ENCODE results near the gene D2HGDH.
"Not testable (repeated sequence)": the region's sequence is repeated elsewhere in the genome, so short reads cannot be mapped to it uniquely, and the experiment has no call there.

The D2HGDH gene

DNA sequence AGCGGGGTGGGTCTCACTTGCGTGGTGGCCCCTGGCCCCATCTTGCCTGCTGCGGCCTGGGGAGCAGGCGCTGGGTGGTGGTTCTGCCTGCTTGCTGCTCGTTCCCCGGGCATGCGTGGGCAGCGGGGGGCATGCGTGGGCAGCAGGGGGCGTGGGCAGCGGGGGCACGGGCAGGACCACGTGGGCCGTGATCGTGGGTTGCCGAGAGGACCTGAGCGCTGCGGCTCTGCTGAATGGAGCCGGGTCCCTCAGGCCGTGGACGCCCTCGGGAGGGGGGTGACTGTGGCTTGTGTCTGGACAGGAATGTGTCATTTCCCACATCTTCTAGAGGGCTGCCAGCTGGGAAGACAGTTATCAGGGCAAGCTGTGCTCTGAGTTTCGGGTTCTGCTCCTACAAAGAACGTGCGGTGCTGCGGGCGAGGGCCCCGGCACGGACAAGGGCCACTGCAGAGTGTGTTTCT, 33.9 kb downstream of the D2HGDH start:
- H3K4me3 ChIP-seq (ENCODE audit: low read depth, low read length) = no peak overlapping the region

GRCh38 chr2:241768850-241769249, 34.4 kb downstream of the D2HGDH start:
- H3K4me3 ChIP-seq (ENCODE audit: low read depth, low read length) = no peak overlapping the region

GRCh38 chr2:241769819-241770184, 35.4 kb downstream of the D2HGDH start:
- no peak overlapping the region for H3K4me3 ChIP-seq (ENCODE audit: low read depth, low read length)

GRCh38 chr2:241770185-241770935, 35.9 kb downstream of the D2HGDH start:
- no peak overlapping the region for H3K4me3 ChIP-seq (ENCODE audit: low read depth, low read length)

GRCh38 chr2:241770936-241771285, 36.5 kb downstream of the D2HGDH start:
- H3K4me3 ChIP-seq (ENCODE audit: low read depth, low read length) = no peak overlapping the region

GRCh38 chr2:241771286-241772062, 37.0 kb downstream of the D2HGDH start:
- H3K4me3 ChIP-seq (ENCODE audit: low read depth, low read length) = no peak overlapping the region

- no peak overlapping the region for H3K4me3 ChIP-seq (ENCODE audit: low read depth, low read length)
These were observed 37.7 kb downstream of the D2HGDH start for GRCh38 chr2:241772063-241772499.

DNA sequence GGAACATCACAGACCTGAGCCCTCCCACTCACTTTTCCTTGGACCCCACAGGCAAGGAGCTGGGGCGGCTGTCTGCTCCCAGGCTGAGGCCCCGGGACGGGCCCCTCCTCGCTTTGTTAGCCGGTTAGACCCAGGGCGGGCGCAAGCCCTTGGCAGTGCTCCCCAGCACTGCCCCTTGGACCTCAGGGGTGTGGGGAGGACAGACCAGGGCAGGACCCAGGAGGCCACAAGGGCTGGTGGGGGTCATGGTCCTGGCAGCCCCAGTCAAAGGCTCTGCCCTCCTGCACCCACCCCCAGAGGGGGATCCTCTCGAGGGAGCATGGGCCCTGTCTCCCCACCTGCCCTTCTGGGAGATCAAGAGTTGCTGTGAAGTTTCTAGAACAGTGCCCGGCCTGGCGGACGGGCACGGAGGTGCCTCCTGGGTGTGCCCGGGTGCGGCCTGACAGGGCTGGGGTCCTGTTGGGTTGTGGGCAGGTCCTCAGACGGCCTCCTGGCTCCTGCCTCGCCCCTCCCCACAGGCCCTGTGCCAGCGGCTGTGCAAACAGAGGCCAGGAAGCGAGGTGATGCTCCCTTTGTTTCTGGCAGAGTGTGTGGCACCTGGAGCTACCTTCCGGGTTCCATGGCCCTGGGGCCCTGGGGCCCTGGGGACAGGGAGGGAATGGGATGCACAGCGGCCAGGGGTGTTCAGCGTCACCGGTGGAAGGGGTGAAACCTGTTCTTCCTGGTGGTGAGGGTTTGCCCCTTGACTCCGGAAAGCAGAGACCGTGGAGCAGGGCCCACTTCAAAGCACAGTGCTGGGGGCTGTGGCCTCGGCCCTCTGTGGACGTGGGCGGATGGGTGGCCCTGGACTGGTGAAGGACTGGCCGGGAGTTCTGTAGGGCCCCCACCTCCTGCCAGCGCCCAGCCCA, 39.3 kb downstream of the D2HGDH start:
- H3K4me3 ChIP-seq (ENCODE audit: low read depth, low read length) = no peak overlapping the region

GRCh38 chr2:241774419-241775222, 40.2 kb downstream of the D2HGDH start:
- no peak overlapping the region for H3K4me3 ChIP-seq (ENCODE audit: low read depth, low read length)

DNA sequence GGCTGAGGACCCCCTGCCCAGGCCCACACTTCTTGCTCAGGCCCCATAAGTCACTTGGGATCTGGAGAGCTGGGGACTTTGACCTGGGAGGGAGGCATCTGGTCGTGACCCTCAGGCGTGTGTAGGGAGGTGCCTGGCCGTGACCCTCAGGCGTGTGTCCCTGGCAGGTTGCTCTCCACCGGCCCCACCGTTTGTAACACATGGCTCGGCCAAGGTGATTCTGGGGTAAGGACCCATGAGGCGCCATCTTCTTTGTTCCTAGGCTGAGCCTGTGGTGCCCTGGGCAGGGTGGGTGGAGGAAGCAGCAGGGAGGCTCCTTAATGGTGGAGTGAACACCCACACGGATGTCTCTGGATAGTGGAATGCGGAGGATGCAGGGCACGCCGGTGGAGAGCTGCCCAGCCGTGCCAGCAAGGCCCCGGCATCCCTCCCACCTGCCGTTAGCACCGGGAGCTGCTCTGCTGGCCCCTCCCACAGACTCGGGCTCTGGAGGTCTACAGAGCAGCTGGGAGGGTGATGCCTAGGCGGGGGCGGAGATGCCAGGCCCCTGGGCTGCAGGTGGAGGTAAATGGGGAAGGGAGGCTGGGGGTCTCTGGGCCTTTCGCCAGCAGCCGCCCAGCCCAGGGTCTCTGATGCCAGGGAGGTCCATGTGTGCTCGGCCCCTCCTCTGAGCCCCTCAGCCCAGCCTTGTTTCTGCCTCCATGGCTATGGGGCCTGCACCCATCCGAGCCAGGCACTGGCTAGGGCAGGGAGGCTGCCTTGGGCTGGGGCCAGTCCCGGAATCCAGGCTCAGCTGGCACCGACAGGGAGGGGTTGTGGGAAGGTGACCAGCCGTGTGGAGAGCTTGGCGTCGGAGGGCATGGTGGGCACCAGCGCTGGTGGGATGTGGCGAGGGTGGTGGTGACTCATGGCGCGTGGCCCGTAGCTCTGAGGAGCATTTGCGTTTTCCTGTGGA, 41.1 kb downstream of the D2HGDH start:
- H3K4me3 ChIP-seq (ENCODE audit: low read depth, low read length) = no peak overlapping the region

DNA sequence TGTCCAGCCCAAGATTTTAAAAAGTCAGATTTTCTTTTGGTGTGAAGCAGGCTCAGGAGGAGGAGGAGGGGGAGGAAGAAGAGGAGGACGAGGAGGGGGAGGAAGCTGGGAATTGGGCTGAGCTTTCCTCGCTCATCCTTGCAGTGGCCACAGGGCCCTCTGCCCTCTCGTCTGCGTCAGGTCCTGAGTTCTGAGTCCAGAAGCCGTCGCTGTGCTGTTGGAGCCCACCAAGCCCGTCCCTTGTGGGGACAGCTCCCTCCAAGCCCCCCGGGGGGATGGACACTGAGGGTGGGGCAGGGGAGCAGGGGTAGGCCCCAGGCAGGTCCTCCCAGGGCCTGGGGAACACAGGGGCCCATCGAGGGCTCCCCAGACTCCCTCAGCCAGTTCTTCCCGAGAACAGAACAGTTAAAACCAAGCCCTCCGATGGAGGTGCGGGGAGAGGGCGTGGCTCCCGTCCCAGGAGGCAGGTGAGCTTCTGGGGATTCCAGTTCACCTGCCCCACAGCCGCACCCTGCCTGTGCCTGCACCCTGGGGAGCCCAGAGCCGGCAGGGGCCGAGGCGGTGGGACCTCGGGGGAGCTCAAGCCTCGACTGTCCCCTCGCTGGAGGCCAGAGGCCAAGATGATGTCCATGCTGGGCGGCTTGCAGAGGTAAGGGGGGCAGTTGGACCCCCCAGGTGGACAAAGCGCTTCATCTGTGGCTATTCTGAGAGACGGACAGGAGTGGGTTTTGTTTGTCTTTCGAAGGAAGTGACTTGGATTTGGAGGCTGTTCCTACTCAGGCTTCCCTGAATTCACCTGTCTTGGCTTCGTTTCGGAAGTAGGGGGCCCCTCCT, 42.1 kb downstream of the D2HGDH start, which contains the start of gene GAL3ST2:
Gene GAL3ST2 (plus strand): TSS at position 487 of the 834 bp plus-strand sequence. CDS start 134 bp downstream, at position 621.
- no peak within 1 kb of the TSS for H3K4me3 ChIP-seq (ENCODE audit: low read depth, low read length)

DNA sequence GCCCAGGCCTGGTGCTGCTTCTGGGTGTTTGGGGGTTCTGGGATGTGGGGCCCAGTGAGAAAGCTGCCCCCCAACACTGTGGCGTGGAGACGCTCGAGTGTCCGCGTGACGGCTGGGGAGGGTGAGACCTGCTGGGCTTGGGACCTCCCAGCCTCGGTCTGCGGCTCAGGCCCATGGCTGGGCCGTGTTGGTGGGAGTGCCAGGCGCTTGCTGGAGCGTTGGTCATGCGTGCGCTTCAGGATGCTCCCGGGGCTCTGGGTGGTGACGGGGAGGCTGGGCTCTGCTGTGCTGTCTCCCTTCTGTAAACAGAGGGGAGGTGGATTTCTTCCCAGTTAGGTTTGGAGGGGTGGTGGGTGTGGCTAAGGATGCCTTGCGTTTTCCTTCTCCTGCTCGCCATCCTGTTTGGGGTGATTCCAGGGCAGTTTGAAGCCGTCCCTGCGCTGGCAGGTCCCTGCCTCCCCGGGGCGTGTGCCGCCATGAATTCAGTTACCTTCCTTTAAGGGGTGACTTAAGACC, 42.8 kb downstream of the D2HGDH start:
- no peak overlapping the region for H3K4me3 ChIP-seq (ENCODE audit: low read depth, low read length)

DNA sequence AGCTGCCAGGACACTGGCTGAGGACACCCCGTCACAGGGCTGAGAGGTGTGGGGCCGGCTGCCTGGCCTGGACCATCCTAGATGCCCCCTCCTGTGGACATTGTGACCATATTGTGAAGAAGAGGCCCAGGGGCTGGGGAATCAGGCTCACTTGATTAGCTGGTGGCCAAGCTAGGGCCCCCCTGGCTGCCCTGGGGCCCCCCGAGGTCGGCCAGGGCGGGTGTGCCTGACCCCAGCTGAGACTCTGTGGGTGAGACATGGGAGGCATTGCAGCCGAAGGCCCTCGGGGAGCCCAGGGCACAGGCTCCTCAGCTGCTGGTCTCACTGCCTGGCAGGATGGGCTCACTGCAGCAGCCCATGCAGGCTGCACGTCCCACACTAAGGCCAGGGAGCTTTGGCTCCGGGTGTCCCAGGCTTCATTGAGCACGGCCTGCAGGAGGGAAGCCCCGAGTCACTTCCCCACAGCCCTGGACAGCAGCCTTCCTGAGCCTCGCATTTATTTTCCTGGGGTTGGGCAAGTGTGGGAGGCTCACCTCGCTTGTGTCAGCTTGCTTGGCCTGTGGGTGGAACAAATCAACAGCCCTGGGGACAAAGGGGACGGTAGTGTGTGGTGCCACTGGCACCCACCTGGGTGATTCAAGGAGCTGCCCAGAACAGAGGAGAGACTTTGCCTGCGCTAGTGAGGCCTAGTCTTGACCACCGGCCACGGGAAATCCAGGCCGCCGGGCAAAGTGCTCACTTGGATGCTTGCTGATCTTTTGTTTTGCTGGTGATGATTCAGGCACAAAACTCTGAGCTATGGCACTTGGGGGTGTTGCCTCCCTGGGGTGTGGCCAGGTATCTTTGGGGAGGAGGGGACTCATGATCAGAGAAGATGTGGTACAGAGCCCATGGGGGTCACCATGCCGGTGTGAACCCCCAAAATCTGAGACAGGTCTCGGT, 43.5 kb downstream of the D2HGDH start:
- no peak overlapping the region for H3K4me3 ChIP-seq (ENCODE audit: low read depth, low read length)

DNA sequence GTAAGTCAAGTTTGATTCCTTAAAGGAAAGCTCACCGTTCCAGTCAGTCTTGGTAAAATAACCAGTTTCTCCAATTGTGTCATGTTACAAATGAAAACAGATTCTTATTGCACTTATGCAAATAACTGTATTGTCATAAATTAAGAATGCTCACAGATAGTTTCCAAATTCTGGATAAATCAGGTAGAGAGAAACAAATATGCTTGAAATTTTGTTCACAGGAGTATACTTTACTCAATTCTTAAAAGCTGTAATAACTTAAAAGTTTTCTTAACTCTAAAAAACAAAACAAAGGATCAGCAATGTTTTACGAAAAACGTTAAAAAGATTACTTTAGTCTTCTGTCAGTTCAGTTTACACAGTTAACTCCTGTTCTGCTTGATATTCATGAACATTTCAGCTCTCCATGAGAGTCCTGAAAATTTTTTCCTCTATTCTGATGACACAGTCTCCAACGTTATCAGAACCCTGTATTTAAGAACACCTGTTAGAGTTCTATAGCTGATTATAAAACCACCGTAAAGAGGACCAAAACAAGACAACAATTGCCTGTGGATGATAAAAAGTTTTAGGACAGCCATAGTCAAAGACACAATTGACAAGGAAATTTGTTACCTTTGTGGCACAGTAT, 46.6 kb downstream of the D2HGDH start:
- H3K4me3 ChIP-seq (ENCODE audit: low read depth, low read length) = no peak overlapping the region

- H3K4me3 ChIP-seq (ENCODE audit: low read depth, low read length) = not testable (repeated sequence)
These were observed 47.6 kb downstream of the D2HGDH start for GRCh38 chr2:241782053-241782452.

- H3K4me3 ChIP-seq (ENCODE audit: low read depth, low read length) = no peak overlapping the region
These were observed 53.7 kb downstream of the D2HGDH start for GRCh38 chr2:241788135-241788534.

DNA sequence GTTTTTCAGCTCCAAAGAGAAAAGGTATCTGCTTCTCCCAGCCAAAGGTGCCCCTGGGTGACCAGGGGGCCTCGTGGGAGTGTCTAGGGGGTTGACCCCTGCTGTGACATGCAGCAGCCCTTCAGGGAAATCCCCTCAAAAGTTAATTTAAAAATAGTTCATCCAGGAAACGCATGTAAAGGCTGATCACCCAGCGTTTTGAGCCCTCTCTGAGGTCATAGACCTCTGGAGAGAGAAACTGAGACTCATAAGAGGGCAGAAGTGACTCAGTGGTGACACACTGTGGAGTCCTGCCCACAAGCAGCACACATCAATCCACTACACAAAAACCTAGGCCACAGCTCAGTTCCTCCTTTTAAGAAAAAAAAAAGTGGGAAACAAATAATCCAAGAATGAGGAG, 54.1 kb downstream of the D2HGDH start:
- H3K4me3 ChIP-seq (ENCODE audit: low read depth, low read length) = no peak overlapping the region

Measured in iPS-11a (cell line).